ENCODE results near the gene GOLM1.
"Not testable (repeated sequence)": the region's sequence is repeated elsewhere in the genome, so short reads cannot be mapped to it uniquely, and the experiment has no call there.

DNA sequence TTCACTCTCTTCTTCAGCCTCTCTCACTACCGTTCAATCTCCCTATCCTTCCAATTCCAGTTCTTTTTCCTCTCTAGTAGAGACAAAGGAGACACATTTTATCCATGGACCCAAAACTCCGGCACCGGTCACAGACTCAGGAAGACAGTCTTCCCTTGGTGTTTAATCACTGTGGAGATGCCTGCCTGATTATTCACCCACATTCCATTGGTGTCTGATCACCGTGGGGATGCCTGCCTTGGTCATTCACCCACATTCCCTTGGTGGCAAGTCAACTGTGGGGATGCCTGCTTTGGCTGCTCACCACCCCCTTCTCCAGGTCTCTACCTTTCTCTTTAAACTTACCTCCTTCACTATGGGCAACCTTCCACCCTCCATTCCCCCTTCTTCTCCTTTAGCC, 47.3 kb upstream of the GOLM1 start:
- TF ChIP-seq, protein P1, sequence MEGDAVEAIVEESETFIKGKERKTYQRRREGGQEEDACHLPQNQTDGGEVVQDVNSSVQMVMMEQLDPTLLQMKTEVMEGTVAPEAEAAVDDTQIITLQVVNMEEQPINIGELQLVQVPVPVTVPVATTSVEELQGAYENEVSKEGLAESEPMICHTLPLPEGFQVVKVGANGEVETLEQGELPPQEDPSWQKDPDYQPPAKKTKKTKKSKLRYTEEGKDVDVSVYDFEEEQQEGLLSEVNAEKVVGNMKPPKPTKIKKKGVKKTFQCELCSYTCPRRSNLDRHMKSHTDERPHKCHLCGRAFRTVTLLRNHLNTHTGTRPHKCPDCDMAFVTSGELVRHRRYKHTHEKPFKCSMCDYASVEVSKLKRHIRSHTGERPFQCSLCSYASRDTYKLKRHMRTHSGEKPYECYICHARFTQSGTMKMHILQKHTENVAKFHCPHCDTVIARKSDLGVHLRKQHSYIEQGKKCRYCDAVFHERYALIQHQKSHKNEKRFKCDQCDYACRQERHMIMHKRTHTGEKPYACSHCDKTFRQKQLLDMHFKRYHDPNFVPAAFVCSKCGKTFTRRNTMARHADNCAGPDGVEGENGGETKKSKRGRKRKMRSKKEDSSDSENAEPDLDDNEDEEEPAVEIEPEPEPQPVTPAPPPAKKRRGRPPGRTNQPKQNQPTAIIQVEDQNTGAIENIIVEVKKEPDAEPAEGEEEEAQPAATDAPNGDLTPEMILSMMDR (IDR thresholded peaks at IDR 0.05): not testable (repeated sequence)
- not testable (repeated sequence) for TF ChIP-seq POLR2A (IDR thresholded peaks at IDR 0.05)
